Gastrocnemius medialis (tissue), 4 donors: ENCODE results near the gene CDC14C.

Experiments
- POLR2A ChIP-seq, 2 donors: fragments of 450-650 bp; IDR thresholded peaks; one replicate each; pipeline ENCODE4 v1.6.1; 2017; ENCODE audit warnings: antibody characterized with exemption in 2 of 2, mild to moderate bottlenecking in 2 of 2, moderate library complexity in 2 of 2
- TF ChIP-seq, protein P1 (sequence below), 5 experiments: fragments of 450-650 bp in 3 of 5; fragments of 200-600 bp in 2 of 5; sonication (generic) in 2 of 5; IDR thresholded peaks in 4 of 5; conservative IDR thresholded peaks in 1 of 5; 1 replicate in 4 of 5; 2 replicates in 1 of 5; pipeline ENCODE4 v1.5.1; 2016 to 2019; ENCODE audit warnings: antibody characterized with exemption in 5 of 5, mild to moderate bottlenecking in 3 of 5, moderate library complexity in 3 of 5

DNA sequence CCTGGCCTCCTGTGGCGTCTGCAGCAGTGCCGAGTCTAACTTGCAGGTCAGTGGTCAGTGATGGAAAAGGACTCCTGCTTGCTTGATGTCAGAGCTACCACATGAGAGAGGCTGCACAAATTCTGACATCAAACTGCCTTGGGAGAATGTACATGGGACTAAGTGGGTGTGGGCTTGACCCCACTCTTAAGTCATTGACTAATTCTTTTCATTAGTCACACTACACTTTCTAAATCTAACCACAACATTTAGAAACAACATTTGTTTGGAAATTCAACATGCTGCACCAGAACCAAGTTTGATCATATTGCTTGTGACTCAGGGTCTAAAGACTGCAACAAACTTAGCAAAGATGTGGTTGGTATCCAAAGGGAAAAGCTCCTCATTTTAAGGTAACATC lies 24.4 kb upstream of the CDC14C start:
- TF ChIP-seq, protein P1, sequence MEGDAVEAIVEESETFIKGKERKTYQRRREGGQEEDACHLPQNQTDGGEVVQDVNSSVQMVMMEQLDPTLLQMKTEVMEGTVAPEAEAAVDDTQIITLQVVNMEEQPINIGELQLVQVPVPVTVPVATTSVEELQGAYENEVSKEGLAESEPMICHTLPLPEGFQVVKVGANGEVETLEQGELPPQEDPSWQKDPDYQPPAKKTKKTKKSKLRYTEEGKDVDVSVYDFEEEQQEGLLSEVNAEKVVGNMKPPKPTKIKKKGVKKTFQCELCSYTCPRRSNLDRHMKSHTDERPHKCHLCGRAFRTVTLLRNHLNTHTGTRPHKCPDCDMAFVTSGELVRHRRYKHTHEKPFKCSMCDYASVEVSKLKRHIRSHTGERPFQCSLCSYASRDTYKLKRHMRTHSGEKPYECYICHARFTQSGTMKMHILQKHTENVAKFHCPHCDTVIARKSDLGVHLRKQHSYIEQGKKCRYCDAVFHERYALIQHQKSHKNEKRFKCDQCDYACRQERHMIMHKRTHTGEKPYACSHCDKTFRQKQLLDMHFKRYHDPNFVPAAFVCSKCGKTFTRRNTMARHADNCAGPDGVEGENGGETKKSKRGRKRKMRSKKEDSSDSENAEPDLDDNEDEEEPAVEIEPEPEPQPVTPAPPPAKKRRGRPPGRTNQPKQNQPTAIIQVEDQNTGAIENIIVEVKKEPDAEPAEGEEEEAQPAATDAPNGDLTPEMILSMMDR (IDR thresholded peaks at IDR 0.05 in 4 of 5, conservative IDR thresholded peaks at IDR 0.05 in 1 of 5): no peak
- no peak for TF ChIP-seq POLR2A (IDR thresholded peaks at IDR 0.05)
